Glomerular visceral epithelial cell (primary cell): ENCODE measurements around the gene LSAMP.

ENCODE experiments used
- DNase-seq: peaks from one replicate; pipeline ENCODE4 v3.0.0-alpha.2; 2016; ENCODE audit errors: extremely low spot score

Gene LSAMP

GRCh38 chr3:116291141-116291540, 154.1 kb downstream of the LSAMP start:
- DNase-seq = no peak

GRCh38 chr3:116288485-116288884, 156.8 kb downstream of the LSAMP start:
- DNase-seq = no peak

GRCh38 chr3:116285781-116286421, 159.4 kb downstream of the LSAMP start:
- no peak for DNase-seq

- DNase-seq = no peak
These were observed 163.8 kb downstream of the LSAMP start for GRCh38 chr3:116281313-116282143.

DNA sequence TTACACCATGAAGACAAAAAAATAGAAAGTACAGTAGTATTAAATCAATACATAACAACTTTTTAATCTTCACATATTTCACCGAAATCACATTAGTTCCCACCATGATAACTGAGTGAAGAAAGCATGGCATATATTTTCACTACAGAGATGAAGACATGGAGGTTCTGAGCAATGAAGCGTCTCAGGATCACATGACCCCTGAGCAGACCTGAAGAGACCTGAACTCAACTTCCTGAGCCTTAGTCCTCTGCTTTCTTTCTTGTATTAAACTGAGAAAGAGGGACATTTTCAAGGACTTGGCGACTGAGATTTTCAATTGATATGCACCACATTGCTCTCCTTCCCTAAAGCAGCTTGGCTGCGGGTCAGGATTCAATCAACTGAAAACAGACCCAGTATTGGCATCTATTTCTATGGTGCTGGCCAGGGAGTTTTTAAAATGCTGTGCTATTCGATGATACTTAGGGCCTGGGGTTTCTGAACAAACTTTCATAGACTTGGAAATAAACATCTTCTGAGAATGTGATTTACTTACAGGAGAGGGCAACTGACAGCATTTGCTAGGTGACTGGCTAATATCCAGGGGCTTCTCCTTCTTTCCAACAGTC, 165.1 kb downstream of the LSAMP start:
- DNase-seq = no peak

GRCh38 chr3:116276675-116277074, 168.6 kb downstream of the LSAMP start:
- DNase-seq = no peak

DNA sequence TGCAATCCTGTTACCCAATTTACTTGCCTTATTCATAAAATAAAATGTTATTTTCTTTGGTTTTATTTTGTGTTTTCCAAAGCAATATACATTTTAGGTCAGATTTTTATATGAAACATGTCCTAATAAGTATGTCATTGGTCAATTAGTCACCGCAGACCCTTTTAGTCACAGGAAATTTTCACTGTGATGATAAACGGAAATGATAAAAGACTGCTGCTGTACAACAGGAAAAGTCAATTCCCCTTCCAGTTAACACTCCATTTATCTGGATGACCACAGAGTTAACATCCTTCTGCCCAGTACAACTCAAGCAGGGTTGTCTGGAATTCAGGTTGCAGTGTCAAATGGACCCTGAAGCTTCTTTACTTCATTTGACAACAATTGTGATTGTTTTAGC, 175.2 kb downstream of the LSAMP start:
- DNase-seq = no peak

DNA sequence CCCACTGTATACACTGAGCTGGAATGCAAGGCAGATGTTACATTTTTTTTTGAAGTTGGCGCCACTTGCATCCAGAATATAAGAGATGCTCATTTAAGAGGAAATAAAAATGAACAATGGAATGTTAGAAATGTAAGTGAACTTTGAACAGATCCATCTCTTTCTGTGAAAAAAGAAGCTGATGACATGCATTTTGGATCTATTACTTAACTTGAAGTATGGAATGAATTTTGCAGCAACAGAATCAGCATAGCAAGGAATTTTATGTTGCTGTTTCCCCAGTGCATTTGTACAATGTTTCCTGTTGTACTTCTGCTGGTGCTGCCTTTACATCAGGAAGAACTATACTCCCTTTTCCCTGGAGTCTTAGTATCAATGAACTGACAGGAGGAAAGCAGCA, 178.2 kb downstream of the LSAMP start:
- DNase-seq = no peak

DNA sequence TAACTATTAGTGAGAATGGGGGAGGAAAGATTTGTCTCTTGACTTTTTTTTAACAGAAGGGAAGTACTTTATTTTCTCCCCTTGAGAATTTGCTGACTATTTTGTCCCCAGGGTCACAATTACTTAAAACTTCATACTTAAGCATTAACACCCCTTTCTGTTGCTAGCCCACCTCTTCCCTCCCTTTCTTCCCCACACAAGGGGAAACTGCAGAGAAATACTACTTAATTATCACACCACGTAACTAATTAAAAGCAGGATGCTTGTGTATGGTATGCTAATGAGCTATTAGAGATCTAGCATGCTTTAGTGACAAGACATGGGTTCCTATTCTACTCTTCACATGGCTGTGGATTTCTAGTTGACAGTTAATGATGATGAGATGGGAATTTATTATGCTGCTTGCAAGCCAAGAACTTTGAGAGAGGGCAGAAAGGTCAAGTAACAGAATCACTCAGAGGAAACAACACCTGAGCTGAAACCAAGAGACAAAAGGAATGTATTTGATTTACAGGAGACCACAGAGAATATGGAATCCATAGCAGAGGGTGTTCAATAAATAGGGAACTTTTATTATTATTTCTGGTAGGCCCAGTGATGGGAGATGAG, 179.2 kb downstream of the LSAMP start:
- no peak for DNase-seq

GRCh38 chr3:116265320-116265695, 180.0 kb downstream of the LSAMP start:
- DNase-seq = no peak

DNA sequence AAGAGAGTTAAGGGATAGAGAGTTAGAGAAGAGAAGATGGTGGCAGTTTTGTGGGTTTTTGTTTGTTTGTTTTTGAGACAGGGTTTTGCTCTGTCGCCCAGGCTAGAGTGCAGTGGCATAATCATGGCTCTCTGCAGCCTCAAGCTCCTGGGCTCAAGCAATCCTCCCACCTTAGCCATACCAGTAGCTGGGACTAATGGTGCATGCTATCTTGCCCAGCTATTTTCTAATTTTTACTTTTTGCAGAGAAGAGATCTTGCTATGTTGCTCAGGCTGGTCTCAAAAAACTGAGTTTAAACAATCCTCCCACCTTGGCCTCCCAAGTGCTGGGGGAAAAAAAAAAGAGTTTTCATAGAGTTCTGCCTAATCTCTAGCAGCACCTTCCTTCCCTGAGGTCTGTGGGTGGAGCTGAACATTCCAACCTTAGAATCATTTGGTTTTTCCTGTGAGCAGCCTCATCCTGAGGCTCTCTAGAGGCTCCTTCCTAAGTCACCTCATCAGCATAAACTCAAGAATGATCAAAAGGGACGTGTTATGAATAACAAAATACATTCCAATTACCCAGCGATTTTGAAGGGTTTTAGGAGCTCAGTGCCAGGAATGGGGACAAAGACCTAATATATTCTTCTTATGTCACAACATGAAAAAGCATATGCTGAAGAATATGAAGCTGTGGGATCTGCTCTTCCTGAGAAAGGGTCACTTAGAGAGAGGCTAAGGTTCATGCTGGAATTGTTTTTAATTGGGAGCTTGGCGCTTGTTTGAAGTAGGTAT, 180.6 kb downstream of the LSAMP start:
- DNase-seq = no peak

DNA sequence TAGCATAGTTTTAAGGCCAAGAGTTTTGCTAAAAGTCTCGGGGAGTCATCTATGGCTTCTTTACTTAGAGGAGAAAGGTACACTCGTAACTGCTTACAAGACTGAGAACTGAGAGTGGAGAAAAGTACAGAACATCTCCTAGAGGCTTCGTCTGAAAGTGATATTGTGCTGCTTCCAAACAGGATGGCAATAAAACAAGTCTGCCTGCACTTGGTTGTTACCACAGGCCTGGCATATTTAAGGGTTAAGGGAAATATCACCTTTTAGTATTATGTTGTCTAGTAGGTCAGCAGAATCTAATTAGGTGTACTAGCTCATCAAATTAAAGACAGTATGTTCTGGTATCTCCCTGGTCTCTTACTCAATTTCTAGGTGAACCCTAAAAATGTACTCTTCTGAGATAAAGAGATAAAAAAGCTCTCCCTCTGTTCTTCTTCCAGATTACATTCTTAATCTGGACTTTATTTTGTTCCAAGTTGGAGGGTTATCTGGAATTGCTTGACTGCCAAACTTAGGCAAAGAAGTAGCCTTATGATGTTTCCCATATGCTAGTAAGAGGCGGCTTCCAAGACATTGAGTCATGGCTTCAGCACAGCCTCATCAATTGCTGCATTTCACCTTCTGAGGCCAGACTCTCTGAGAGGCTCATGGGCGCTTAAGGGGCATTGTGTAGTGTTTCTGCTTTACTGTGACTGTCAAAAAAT, 181.3 kb downstream of the LSAMP start:
- no peak for DNase-seq

- no peak for DNase-seq
These were observed 184.8 kb downstream of the LSAMP start for GRCh38 chr3:116260491-116260890.

GRCh38 chr3:116259984-116260383, 185.3 kb downstream of the LSAMP start:
- DNase-seq = no peak

- DNase-seq = peak; percentile 6
These were observed 188.3 kb downstream of the LSAMP start for GRCh38 chr3:116256843-116257485.

- no peak for DNase-seq
These were observed 190.7 kb downstream of the LSAMP start for GRCh38 chr3:116254541-116254940.

DNA sequence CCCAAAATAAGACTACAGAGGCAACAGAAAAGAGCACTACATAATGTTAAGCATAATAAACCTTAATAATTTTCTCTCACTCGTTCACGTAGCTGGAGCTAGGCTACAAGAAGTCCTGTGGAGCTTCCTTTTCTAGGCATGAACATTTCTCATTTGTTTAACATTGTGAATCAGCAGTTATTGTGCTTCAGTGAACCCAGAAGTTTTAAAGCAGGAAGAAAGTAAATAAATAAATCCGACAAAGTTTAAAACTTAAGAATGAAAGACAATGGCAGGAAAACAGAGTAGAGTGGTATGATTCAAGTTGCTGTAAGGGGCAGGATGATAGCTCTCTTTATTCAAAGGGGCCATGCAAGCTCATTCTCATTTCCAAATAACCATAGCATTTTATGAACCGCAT, 191.8 kb downstream of the LSAMP start:
- DNase-seq = no peak

GRCh38 chr3:116247605-116248004, 197.7 kb downstream of the LSAMP start:
- DNase-seq = no peak

GRCh38 chr3:116246406-116246980, 198.8 kb downstream of the LSAMP start:
- DNase-seq = no peak

- DNase-seq = no peak
These were observed 202.5 kb downstream of the LSAMP start for GRCh38 chr3:116242825-116243224.
